ENCODE results near the gene PGF.
"Not testable (repeated sequence)": the region's sequence is repeated elsewhere in the genome, so short reads cannot be mapped to it uniquely, and the experiment has no call there.

Gene PGF

DNA sequence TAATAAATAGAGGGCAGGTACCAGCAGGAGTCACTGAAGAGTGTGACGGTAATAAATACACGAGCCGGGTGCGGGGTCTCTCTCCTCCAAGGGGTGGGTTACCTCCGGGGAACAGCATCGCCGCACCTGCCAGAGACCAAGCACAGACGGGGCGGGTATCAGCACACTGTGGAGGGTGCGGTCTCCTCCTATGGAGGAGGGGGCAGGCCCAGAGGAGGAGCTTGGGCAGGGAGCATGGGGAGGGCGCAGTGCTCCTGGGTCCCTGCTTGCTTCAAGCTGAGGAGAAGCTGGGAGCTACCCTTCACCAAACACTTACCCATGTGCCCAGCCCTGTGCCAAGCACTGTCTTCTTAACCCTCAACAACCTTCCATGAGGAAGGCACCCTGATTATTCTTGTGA, 12.8 kb downstream of the PGF start:
- Histone ChIP-seq H3K27ac (ENCODE audit: low read depth, low read length) (peak overlapping the region; percentile 29), H3K9ac (ENCODE audit: low read length) (no peak overlapping the region), H3K4me1 (ENCODE audit: control insufficient read depth, insufficient read depth, low read length) (peaks cover 4% of the 10 kb centered on the region), H3K36me3 (ENCODE audit: control insufficient read depth, insufficient read depth, low read length) (no peaks in the 10 kb centered on the region), H3K27me3 (ENCODE audit: control insufficient read depth, insufficient read depth, low read length) (no peaks in the 10 kb centered on the region), H3K4me3 (ENCODE audit: low read length) (no peak overlapping the region)

DNA sequence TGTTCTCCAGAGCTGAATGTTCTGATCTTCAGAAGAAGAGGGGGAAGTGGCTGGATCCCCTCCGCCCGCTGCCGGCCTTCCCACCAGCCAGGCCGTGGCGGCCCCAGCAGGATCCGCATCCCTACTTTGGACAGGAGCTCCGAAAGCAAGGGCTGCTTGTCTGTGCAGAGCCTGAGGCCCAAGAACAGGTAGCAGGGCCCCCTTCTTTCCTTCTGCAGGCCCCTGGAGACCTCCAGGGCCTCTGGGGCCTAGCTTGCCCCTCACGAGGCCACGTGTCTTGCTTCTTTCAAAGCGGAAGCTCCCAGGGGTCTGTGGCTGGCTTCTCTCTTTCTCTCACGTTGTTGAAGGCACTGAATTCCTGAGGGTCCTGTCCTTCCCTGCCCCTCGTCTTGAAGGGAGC, 13.2 kb downstream of the PGF start:
- H3K4me1 ChIP-seq (ENCODE audit: control insufficient read depth, insufficient read depth, low read length) = peaks cover 4% of the 10 kb centered on the region
- H3K4me3 ChIP-seq (ENCODE audit: low read length) = no peak overlapping the region
- no peak overlapping the region for H3K9ac ChIP-seq (ENCODE audit: low read length)

DNA sequence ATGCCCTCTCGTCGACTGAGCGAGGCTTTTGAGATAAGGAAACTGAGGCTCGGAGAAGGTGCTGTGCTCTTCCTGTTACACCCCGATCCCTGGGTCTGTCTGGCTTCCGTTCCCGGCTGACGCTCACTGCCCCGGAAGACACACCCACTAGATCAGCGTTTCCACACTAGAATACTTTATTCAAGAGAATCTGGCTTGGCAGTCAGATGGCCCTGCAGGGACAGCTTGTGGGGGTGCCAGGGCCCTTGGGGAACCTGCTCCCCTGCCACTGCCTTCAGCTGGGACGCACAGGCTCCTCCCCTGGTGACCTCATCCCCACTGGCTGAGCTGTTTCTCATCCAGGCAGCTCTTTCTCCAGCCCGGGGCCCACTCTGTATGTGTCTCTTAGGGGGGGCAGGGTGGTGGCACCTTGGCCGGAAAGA, 13.7 kb downstream of the PGF start:
- peaks cover 4% of the 10 kb centered on the region for H3K4me1 ChIP-seq (ENCODE audit: control insufficient read depth, insufficient read depth, low read length)
- no peaks in the 10 kb centered on the region for H3K36me3 ChIP-seq (ENCODE audit: control insufficient read depth, insufficient read depth, low read length)
- peak overlapping the region; percentile 59 for H3K27ac ChIP-seq (ENCODE audit: low read depth, low read length)
- H3K9ac ChIP-seq (ENCODE audit: low read length) = no peak overlapping the region
- no peaks in the 10 kb centered on the region for H3K27me3 ChIP-seq (ENCODE audit: control insufficient read depth, insufficient read depth, low read length)
- peak overlapping the region; percentile 56 for H3K4me3 ChIP-seq (ENCODE audit: low read length)

More for the DNA sequence above, 13.2 kb downstream of the PGF start:
- H3K27me3 ChIP-seq (ENCODE audit: control insufficient read depth, insufficient read depth, low read length) = no peaks in the 10 kb centered on the region
- H3K27ac ChIP-seq (ENCODE audit: low read depth, low read length) = peak overlapping the region; percentile 41
- H3K36me3 ChIP-seq (ENCODE audit: control insufficient read depth, insufficient read depth, low read length) = no peaks in the 10 kb centered on the region

DNA sequence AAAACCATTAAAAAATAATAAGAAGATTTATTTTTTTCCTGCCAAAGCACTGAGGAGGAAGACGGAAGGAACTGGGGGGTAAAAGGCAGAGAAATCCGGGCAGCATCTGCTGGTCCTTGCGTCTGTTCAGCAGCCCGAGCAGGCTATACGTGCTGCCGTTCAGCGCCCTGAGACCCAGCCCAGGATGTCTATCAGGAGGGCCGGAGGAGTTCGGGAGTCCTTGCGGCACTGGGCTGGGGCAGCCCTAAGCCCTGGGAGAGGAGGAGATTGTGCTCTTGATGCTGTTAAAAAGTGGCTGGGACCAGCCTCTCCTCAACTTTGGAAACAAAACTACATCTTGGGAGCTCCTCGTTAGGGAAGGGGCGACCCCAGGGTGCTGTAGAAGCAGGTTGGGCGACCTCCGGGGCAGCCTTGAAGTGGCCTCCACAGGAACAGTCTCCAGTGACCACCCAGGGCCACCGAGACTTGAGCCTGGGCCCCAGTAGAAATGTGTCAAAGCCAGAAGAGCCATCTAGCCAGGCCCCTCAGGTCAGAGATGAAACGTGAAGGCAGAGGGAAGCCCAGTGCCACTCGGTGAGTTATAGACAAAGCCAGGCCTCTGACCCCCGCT, 14.3 kb downstream of the PGF start:
- Histone ChIP-seq H3K4me1 (ENCODE audit: control insufficient read depth, insufficient read depth, low read length) (peaks cover 4% of the 10 kb centered on the region), H3K4me3 (ENCODE audit: low read length) (peak overlapping the region; percentile 56), H3K27ac (ENCODE audit: low read depth, low read length) (peak overlapping the region; percentile 59), H3K9ac (ENCODE audit: low read length) (no peak overlapping the region), H3K27me3 (ENCODE audit: control insufficient read depth, insufficient read depth, low read length) (no peaks in the 10 kb centered on the region), H3K36me3 (ENCODE audit: control insufficient read depth, insufficient read depth, low read length) (no peaks in the 10 kb centered on the region)

DNA sequence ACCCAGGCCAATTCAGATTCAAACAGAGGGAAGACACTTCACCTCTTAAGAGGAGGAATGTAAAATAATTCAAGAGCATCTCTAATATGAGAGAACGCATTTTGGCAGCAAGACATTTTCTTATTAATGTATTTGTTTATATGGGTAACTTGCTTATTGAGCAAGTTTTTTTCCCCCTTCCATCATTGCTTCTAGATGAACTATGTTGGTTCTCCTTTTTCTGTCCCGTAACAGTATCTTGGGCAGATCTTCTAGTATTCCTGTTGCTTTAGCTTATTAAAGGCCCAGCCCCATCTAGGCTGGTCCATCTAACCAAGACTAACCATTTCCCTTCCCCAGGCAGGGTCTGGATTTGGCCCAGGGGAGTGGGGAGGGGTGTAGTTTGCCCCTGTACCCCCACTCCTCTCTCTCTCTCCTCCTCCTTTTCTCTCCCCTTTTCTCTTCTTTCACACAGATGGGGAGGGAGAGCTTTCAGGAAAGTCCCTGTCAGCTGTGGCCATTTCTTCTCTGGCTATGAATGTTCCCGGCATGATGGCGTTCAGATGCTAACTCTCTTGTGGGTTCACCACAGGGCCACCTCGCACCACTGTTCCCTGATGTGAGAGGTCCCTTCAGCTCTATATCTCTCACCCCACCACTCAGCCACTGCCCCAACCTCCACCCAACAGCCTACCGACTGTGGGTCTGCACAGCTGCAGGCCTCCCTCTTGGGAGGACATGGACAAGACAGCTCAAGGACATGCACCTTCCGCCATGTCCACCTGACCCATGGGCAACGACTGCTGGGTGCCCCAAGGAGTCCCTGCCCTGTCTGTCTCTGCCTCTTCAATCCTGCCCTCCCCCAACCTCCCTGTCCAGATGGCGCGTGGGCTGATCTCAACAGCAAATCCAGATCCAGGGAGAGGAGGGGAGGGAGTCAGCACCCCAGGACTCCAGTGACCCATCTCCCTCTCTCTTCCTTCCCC, 16.6 kb downstream of the PGF start:
- H3K9ac ChIP-seq (ENCODE audit: low read length) = no peak overlapping the region
- H3K4me1 ChIP-seq (ENCODE audit: control insufficient read depth, insufficient read depth, low read length) = peaks cover 4% of the 10 kb centered on the region
- no peaks in the 10 kb centered on the region for H3K27me3 ChIP-seq (ENCODE audit: control insufficient read depth, insufficient read depth, low read length)
- H3K4me3 ChIP-seq (ENCODE audit: low read length) = no peak overlapping the region
- no peak overlapping the region for H3K27ac ChIP-seq (ENCODE audit: low read depth, low read length)
- H3K36me3 ChIP-seq (ENCODE audit: control insufficient read depth, insufficient read depth, low read length) = no peaks in the 10 kb centered on the region

DNA sequence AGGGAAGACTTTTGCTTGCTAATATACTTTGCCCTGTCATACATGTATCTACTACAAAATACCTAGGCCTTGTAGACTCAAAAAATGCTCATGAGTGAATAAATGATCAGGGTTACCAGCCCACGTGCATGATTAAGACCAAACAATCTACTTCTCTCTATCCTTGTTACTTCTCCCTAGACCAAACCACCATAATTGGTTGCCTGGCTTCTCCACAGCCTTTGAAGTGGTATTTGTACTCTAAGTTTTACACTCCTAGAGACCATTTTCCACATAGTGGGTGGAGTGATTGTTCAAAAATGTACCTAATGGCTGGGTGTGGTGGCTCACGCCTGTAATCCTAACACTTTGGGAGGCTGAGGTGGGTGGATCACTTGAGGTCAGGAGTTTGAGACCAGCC, 18.2 kb downstream of the PGF start:
- Histone ChIP-seq H3K9ac (ENCODE audit: low read length) (no peak overlapping the region), H3K36me3 (ENCODE audit: control insufficient read depth, insufficient read depth, low read length) (no peaks in the 10 kb centered on the region), H3K27ac (ENCODE audit: low read depth, low read length) (no peak overlapping the region), H3K4me1 (ENCODE audit: control insufficient read depth, insufficient read depth, low read length) (peaks cover 4% of the 10 kb centered on the region), H3K4me3 (ENCODE audit: low read length) (no peak overlapping the region), H3K27me3 (ENCODE audit: control insufficient read depth, insufficient read depth, low read length) (no peaks in the 10 kb centered on the region)

DNA sequence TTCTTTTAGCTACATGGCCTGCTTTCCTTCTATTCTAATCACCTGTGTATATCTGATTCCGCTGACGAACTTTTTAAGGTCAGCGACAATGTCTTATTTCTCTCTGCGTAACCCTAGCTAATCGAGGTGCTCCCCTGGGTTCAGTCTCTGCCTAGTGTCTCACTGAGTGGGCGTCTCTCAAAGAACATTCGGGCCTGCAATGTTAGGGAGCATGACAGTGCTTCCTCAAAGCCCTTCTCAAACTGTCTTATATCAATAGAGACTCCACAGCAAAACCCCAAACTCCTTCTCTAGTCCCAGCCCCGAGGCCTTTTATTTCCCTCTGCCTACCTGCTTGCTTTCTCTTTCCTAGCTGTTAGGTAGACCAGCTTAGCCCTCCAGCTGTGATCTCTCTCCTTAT, 18.7 kb downstream of the PGF start:
- H3K27ac ChIP-seq (ENCODE audit: low read depth, low read length) = no peak overlapping the region
- H3K4me3 ChIP-seq (ENCODE audit: low read length) = no peak overlapping the region
- H3K9ac ChIP-seq (ENCODE audit: low read length) = no peak overlapping the region
- no peaks in the 10 kb centered on the region for H3K27me3 ChIP-seq (ENCODE audit: control insufficient read depth, insufficient read depth, low read length)
- peaks cover 4% of the 10 kb centered on the region for H3K4me1 ChIP-seq (ENCODE audit: control insufficient read depth, insufficient read depth, low read length)
- no peaks in the 10 kb centered on the region for H3K36me3 ChIP-seq (ENCODE audit: control insufficient read depth, insufficient read depth, low read length)

DNA sequence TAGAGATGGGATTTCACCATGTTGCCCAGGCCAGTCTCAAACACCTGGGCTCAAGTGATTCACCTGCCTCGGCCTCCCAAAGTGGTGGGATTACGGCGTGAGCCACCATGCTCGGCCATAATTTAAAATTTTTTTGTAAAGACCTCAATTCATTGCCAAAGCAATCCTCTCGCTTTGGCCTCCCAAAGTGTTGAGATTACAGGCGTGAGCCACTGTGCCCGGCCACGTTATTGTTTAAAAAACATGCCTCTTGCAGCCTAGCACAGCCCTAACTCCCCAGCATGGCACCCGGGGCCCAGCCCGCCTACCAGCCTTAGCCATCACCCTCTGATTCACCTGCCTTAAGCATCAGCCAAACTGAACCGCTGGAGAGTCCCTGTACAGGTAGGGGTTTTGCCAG, 19.2 kb downstream of the PGF start:
- Histone ChIP-seq H3K36me3 (ENCODE audit: control insufficient read depth, insufficient read depth, low read length) (no peaks in the 10 kb centered on the region), H3K27ac (ENCODE audit: low read depth, low read length) (no peak overlapping the region), H3K27me3 (ENCODE audit: control insufficient read depth, insufficient read depth, low read length) (no peaks in the 10 kb centered on the region), H3K4me3 (ENCODE audit: low read length) (no peak overlapping the region), H3K4me1 (ENCODE audit: control insufficient read depth, insufficient read depth, low read length) (peaks cover 4% of the 10 kb centered on the region), H3K9ac (ENCODE audit: low read length) (no peak overlapping the region)

DNA sequence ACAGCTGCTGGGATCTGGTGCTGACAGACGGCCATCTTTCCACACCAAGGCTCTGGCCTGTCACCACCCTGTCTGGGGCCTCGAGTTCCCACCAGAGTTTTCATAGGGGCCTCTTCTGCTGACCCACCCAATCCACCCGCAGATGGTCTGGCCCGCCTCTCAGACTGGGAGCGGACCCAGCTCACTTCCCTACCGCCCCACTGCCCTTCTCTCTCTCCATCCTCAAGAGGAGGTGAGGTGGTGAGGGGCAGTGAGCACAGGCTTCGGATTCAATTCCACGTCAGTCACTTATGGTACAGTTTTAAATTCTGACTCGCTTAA, 20.1 kb downstream of the PGF start:
- no peak overlapping the region for H3K4me3 ChIP-seq (ENCODE audit: low read length)
- H3K27me3 ChIP-seq (ENCODE audit: control insufficient read depth, insufficient read depth, low read length) = no peaks in the 10 kb centered on the region
- H3K4me1 ChIP-seq (ENCODE audit: control insufficient read depth, insufficient read depth, low read length) = peaks cover 4% of the 10 kb centered on the region
- H3K36me3 ChIP-seq (ENCODE audit: control insufficient read depth, insufficient read depth, low read length) = no peaks in the 10 kb centered on the region
- H3K9ac ChIP-seq (ENCODE audit: low read length) = no peak overlapping the region
- H3K27ac ChIP-seq (ENCODE audit: low read depth, low read length) = no peak overlapping the region

DNA sequence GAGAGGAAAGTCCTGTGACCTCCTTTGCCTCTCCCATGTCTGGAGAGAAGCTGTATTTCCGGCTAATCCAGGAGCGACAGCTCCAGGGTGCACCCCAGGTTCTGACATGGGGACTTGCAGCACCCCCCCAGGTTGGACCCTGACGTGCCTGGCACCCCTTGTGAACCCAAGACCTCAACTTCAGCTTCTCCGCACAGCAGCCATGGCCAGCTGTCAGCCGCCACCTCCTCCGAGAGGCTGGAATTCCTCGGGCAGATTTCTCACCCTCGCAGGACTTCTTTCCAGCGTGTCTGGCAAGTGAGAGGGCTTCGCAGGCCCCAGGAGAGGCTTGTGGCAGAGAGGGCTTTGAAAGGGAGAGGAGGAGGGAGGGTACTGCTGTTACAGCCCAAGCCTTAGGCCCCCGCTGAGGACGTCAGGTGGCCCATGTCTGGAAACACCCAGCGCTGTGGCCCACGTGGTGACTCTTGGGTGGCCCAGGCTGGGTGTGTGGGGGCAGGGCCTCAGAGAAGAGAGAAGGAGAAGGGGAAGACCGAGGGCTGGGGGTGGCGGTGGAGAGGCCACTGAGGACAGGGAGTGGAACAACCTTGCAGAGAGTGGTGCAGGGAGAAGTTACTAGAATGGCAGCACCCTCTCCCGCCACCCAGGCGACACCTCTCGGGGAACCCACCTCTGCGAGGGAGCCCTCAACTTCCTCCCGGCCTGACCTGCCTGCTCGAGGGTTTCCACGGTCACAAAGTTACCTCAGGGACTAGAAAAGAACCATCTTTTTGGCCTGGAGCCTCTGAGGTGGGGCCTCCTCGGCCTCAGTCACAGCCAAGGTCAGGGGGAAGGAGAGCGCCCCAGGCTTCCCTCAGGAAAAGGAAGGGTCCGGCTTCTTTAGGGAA, 20.7 kb downstream of the PGF start:
- Histone ChIP-seq H3K4me1 (ENCODE audit: control insufficient read depth, insufficient read depth, low read length) (peaks cover 2% of the 10 kb centered on the region), H3K9ac (ENCODE audit: low read length) (no peak overlapping the region), H3K36me3 (ENCODE audit: control insufficient read depth, insufficient read depth, low read length) (no peaks in the 10 kb centered on the region), H3K27me3 (ENCODE audit: control insufficient read depth, insufficient read depth, low read length) (no peaks in the 10 kb centered on the region), H3K27ac (ENCODE audit: low read depth, low read length) (no peak overlapping the region), H3K4me3 (ENCODE audit: low read length) (no peak overlapping the region)

DNA sequence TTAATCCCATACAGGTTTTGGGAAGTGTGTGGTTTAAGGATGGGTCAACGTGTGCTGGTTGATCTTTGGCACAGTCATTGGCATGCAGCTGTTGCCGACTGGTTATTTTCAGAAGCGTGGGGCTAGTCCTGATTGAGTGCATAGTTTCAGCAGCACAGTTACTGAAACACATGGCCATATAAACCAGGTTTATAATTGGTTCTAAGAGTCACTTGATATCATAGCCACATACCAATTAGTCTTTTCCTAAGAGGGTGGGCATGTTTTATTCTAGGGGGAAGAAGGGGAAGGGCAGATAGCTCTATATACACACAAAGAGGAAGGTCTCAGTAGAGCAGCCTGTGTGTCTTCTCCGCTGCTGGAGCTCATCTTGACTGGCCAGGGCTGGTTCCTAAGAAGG, 21.4 kb downstream of the PGF start:
- no peak overlapping the region for H3K9ac ChIP-seq (ENCODE audit: low read length)
- no peaks in the 10 kb centered on the region for H3K36me3 ChIP-seq (ENCODE audit: control insufficient read depth, insufficient read depth, low read length)
- H3K4me1 ChIP-seq (ENCODE audit: control insufficient read depth, insufficient read depth, low read length) = no peaks in the 10 kb centered on the region
- H3K27me3 ChIP-seq (ENCODE audit: control insufficient read depth, insufficient read depth, low read length) = no peaks in the 10 kb centered on the region
- no peak overlapping the region for H3K4me3 ChIP-seq (ENCODE audit: low read length)
- H3K27ac ChIP-seq (ENCODE audit: low read depth, low read length) = no peak overlapping the region

DNA sequence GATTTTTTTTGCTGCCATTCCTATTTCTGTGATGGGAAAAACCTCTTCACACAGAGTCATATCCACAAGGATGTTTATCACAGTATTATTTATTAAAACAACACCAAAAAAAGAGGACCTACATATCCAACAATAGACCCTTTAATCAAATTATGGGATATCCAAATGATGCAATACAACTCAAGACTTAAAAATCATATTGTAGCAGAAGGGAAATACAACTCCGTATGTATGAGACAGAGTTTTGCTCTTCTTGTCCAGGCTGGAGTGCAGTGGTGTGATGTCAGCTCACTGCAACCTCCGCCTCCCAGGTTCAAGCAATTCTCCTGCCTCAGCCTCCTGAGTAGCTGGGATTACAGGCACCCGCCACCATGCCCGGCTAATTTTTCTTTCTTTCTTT, 22.5 kb downstream of the PGF start:
- not testable (repeated sequence) for H3K36me3 ChIP-seq (ENCODE audit: control insufficient read depth, insufficient read depth, low read length); H3K9ac ChIP-seq (ENCODE audit: low read length); H3K4me1 ChIP-seq (ENCODE audit: control insufficient read depth, insufficient read depth, low read length); H3K4me3 ChIP-seq (ENCODE audit: low read length); H3K27me3 ChIP-seq (ENCODE audit: control insufficient read depth, insufficient read depth, low read length); H3K27ac ChIP-seq (ENCODE audit: low read depth, low read length)

All from rectal smooth muscle tissue (tissue), 1 donor.